GM19452 (cell line): ENCODE measurements around the gene ISOC1.

ENCODE experiments used
- ATAC-seq: cut with Tn5 transposase; IDR thresholded peaks from one replicate; pipeline ENCODE4 v1.9.1; 2021; ENCODE audit not compliant: unreplicated experiment

The ISOC1 gene

GRCh38 chr5:129094087-129094923 lies at the start of gene ISOC1:
Gene ISOC1 (plus strand): TSS chr5:129094749. CDS start chr5:129094767, 18 bp downstream.
- ATAC-seq = peak; percentile 87

GRCh38 chr5:129046151-129046550 lies 48.4 kb upstream of the ISOC1 start:
- no peak for ATAC-seq

DNA sequence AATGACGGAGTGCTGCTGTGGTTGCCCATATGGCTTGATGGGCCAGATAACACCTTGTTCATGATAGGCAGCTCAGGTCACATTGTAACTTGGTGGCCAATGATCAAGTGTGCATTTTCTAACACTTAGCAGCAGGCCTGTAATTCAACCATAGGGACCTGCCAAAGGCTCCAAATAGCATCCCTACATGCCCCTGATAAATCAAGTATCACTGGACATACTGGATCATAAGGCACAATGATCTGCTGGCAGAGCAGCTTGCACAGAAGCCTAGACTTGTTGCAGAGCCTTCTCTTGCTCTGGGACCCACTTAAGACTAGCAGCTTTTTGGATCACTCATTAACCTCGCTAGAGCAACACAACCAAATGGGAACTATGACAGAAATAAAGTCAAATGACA lies 46.0 kb upstream of the ISOC1 start:
- ATAC-seq = no peak

DNA sequence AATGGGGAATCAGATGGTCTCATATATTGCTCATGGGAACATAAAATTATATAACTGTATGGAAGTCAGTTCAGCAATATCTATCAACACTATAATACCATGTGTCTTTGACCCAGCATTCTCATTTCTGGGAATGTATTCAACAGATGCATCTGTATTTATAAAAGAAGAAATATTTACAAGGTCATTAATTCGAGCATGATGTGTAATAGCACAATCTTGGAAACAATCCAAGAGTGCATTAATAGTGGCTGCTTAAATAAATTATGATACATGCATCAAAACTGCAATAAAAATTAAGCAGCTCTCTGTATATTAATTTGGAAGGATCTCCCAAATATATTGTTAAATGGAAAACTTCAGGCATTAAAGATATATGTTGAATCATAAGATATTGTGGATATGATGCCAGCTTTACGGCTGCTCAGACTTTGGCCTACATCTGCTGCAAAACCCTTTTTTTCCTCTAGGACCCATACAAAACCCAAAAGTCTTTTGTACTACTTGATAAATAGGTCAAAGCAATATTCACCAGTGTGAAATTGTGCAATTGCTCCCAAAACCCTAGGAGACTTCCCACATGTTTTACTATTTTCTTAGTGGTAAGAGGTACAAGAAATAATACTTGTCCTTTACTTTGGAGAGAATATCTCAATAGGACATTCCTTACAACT lies 45.3 kb upstream of the ISOC1 start:
- no peak for ATAC-seq

DNA sequence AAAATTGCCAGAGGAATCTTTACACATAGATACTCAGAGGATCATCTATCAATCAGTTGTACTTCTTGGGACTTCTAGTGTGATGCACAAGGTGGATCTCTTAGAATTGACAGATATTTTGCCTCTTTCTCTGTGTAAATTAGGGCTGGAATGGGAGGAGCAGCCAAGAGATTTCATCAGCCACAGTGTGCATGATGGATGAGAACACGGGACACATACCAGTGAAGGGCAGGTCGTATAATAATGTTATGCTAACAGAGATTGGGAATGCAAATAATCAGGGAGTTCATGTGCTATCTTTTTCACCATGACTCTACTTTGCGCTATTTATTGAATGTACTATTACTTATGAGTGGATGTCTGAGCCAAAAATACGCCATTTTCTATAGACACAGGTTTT lies 43.3 kb upstream of the ISOC1 start:
- ATAC-seq = no peak

DNA sequence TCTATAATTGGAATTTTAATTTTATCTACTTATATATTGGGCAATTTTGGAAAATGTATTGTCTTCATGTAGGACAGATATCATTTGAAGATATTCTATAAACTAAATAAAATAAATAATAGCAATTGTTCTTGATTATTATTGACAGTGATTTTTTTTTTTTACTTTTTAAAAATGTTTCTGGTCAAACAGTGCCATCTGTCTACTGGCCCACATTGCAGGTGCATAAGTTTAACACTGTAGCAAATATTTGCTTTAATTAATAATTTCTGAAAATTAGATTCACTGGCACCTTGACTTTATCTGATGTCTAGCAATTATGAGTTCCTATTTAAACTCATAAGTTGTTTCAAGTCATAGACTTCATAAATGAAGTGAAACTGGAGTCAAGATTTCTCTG lies 41.1 kb upstream of the ISOC1 start:
- no peak for ATAC-seq

- no peak for ATAC-seq
Observed at GRCh38 chr5:129057329-129057728, 37.2 kb upstream of the ISOC1 start.

DNA sequence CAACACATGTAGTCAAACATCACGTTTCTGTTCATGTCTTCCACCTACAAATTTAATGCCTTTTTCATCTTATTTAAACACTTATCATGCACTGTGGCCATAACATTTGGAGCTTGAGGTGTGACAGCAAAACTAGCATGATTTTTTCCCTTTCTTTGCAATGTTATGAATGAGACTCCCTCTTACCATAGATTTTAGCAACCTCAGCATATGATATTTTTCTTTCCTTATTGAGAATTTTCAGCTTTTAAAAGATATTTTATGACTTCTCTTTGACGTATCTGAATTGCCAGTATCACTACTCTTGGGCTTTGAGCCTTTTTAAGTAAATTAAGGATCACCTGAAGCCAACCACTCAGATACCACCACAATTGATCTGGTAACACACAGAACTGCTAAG lies 32.7 kb upstream of the ISOC1 start:
- ATAC-seq = no peak

GRCh38 chr5:129063483-129064113 lies 31.0 kb upstream of the ISOC1 start:
- no peak for ATAC-seq

GRCh38 chr5:129065721-129066120 lies 28.8 kb upstream of the ISOC1 start:
- no peak for ATAC-seq

- no peak for ATAC-seq
Observed at GRCh38 chr5:129067745-129068144, 26.8 kb upstream of the ISOC1 start.

DNA sequence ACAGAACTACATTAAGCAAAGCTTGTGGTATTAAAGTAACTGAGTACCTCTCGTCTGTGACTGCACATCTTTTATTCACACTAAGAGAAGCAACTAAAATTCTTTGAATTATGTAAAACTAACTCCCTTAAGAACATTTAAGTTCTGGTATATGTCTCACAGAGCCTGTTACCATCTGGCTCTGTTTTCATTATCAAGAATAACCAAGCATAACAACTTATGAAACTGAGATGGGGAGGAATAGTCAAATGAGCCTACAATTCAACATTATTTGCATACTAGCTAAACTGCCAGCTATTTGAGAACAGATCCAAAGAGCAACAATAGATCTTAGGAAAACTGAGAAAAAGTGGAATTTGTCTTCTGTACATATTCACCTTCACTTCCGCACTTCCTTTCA lies 25.3 kb upstream of the ISOC1 start:
- ATAC-seq = no peak

DNA sequence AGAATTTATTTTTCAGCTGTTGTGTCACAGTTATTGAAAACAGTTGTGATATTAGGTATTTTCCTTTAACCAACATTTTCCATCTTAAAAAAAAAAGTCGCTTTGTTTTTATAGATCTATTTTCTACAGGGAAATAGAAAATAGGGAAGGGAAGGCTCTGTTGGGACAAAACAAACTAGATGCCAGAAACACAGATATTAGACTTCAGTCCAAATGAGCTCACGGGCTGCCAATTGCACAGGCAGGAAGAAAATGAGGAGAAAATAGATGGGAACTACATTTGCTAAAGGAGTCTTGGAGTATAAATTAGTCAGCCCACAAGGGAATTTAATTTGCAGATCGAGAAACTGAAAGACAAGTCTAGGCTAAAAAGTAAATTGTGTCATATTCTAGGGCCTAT lies 21.4 kb upstream of the ISOC1 start:
- ATAC-seq = no peak

GRCh38 chr5:129074903-129075302 lies 19.6 kb upstream of the ISOC1 start:
- ATAC-seq = no peak

GRCh38 chr5:129077433-129078075 lies 17.0 kb upstream of the ISOC1 start:
- no peak for ATAC-seq

DNA sequence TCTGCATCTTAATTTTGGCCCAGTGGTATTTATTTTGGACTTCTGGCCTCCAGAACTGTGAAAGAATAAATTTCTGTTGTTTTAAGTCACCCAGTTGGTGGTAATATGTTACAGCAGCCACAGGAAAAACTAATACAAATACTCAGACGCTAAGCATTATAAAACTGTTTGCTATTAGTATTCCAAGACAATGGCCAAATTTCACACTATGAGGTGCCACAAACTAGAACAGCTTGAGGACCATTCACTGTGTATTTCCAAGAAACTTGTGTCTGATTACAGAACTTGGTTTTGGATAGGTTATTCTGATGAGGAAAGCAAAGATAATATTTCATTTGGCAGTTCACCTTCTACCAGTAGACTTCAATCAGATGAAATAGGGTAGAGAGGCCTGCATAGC lies 16.3 kb upstream of the ISOC1 start:
- no peak for ATAC-seq

DNA sequence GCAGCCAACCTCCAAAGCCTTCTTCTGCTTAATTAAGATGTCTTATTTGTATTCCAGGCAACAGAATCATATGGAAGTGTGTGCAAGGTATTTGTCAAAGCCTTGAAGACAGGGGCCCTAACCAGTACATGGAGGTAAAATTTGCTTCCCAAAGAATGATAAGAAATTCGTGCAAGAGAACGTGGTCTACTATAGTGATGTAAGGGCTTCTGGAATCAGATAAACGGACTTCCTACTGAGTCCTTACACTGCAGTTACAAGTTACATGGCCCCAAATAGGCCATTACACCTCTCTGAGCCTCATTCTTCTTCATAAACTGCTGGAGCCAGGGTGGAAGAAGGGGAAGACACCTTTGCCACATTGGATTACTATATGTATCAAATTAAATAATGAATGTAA lies 15.9 kb upstream of the ISOC1 start:
- ATAC-seq = no peak

GRCh38 chr5:129079496-129079895 lies 15.1 kb upstream of the ISOC1 start:
- no peak for ATAC-seq

GRCh38 chr5:129080766-129081165 lies 13.8 kb upstream of the ISOC1 start:
- no peak for ATAC-seq

- no peak for ATAC-seq
Observed at GRCh38 chr5:129082225-129083136, 12.1 kb upstream of the ISOC1 start.
